Left lobe of liver (tissue), 2 donors: ENCODE data around the gene OPRM1. TPM values are rescaled to one million over a fixed set of nuclear protein-coding genes. Genes with fewer than 3 reads are reported as not detected.
"Not testable (repeated sequence)": the region's sequence is repeated elsewhere in the genome, so short reads cannot be mapped to it uniquely, and the experiment has no call there.

Source experiments
- ATAC-seq: fragments of 200-7000 bp; cut with Tn5 transposase; one replicate; pipeline ENCODE4 v1.9.1; 2020; ENCODE audit warnings: mild to moderate bottlenecking, moderate library complexity
- DNase-seq: peaks from one replicate; pipeline ENCODE4 v3.0.0-alpha.2; 2020; ENCODE audit warnings: low spot score
- total RNA-seq: library from RNA; stranded (reverse); gene quantifications from one replicate; pipeline ENCODE4 v1.2.1, GENCODE V29; 2021
- donor health status: DM: no; HTN: no; CAD: no; lungs with moderate emphysema.
- donor health status: DM: no; HTN: yes; CAD: no.

OPRM1 gene
- total RNA-seq, 1 donor from 2014 or later = not detected

DNA sequence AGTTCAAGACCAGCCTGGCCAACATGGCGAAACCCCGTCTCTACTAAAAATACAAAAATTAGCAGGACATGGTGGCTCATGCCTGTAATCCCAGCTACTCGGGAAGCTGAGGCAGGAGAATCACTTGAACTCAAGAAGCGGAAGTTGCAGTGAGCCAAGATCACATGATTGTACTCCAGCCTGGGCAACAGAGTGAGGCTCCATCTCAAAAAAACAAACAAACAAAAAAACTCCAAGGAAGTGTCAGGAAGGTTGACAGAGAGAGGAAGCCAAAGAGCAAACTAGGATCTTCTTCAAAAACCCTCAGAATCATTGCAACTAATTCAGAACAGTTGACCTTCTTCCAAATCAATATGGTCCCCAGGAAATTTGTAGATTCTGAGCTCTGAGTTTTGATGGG, 162.6 kb downstream of the OPRM1 start:
- not testable (repeated sequence) for ATAC-seq, DNase-seq

DNA sequence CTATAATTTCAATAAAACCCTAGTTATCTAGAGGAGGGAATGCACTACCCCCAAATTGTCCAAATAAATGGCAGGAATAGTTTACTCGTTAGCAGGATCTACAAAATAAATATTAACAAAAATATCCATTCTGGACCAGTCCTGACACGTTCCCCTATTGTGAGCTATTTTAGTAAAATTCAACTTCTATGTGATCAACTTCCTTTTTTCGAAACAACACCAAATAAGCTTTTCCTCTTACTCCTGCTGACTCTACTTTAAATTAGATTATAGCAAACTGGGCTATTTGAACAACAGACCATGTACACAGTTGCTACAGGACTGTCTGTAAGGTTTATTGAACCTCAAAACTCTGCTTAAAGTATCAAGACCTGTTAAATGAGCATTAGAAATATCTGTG, 163.3 kb downstream of the OPRM1 start:
- DNase-seq (no peak), ATAC-seq (no peak)

DNA sequence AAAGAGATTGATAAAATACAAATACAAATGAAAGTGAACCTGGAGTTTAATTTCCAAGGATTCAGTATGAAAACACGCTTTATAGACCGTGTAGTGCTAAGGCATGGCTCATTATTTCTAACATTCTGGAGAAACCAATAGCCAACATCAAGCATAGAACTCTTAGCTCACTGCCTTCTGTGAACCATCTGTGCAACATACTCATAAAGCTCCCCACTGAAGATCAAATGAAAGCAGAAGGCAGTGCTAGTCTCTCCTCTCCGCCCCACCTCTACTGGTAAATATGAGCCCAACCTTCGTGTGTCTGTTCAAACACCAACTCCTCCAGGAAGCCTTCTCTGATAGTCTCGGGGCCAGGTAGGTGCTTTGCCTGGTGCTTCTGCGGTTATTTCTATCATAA, 163.9 kb downstream of the OPRM1 start:
- ATAC-seq (no peak), DNase-seq (no peak)

DNA sequence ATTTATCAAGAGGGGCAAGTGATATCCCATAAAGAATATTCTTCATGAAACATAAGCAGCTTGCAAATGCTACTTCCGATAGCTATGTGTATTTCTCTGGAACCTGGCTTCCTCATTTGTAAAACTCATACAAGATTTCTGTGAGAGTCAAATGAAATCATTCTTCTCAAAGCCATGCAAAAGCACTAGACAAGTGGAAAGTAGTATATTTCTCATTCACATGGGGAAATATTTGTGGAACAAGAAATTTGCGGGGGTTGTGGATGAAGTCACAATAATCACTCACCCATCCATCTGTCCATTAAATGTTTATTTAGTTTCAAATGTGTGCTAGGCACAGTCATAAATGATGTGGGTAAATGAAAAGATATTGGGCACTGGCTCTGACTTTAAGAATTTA, 167.1 kb downstream of the OPRM1 start:
- no peak for DNase-seq
- ATAC-seq = no peak

DNA sequence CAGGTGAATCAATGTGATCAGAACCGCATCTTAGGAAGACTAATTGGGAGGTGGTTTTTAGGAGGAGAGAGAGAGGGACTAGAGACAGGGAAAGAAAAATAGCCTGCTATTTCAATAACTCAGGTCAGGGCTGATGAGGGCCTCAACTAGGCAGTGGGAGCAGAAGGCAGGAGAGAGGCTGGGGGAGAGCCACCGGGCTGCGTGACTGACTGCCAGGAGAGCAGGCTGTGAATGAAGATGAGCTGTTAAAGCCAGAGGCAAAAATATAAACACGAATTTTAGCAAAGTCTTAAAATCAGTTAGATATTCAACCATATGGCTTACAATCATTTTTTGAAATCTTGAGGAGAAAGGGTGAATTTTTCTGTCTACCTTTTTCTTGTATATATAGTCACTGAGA, 168.0 kb downstream of the OPRM1 start:
- DNase-seq (no peak), ATAC-seq (no peak)

DNA sequence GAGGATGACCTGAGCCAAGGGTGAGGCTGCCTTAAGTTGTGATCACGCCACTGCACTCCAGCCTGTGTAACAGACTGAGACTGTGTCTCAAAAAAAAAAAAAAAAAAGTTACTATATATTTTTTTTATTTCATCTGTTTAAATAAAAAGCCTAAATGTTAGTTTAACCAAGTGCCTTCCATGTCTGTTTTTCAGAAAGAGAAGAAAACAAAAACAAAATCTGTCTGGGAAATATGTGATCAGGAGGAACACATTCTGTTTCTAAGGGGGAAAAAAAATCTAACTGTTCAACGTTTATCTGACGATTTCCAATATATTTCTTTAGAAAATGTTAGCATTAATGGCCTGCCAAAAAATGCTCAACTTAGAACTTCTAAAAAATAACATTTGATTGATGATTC, 170.5 kb downstream of the OPRM1 start:
- DNase-seq (no peak), ATAC-seq (no peak)

DNA sequence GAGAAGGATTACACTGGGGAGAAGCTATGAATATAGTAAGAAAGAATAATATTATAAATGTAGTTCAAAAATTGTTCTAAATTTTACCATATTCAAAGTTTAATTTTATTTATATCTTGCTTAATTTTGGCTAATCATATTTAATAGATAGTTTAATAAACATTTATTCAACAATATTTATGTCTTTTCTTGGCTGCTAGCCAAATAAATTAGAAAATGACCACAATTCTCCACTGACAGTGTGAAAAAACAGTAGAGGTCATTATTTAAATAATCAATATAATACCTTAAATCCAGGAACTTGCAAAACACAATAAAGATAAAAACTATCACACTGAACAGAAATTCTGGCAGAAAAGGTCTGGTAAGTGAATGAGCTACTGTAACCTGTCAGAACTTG, 171.6 kb downstream of the OPRM1 start:
- no peak for DNase-seq
- ATAC-seq = no peak

DNA sequence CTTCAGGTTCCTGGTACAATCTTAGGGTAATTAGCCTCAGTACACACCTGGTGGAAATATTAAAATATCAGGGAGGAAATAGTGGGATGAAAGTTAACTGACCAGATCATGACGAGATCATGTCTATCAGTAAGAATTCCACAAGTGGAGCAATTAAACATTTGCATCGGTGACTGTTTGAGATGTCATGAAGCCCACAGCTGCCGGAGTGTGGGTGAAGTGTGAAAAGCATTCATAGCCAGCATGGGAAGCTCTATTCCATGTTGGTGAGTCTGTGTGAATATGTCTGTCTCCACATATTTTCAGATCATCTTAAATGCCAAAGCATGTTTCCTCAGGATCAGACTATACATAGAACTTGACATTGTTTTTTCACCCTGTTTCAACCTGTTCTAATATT, 174.7 kb downstream of the OPRM1 start:
- ATAC-seq = no peak
- DNase-seq = no peak

DNA sequence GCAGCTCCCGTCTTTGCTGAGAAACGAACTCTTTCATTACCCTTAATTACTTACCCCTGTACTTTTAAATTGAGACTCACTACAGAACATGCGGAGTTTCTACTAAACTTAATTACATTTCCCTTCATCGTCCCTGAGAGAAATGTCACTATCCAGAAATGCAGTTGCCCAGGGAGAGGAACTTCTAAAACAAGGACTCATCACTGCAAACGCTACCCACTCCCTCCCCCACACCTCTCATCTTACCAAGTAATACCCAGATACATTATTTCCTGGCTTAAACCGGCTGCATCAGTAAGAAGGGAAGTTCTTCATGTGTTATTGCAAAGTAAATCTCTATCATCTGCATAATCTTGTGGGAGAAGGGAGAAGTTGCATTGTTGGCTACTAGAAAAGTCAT, 179.3 kb downstream of the OPRM1 start:
- DNase-seq (no peak), ATAC-seq (peak; percentile 38)

DNA sequence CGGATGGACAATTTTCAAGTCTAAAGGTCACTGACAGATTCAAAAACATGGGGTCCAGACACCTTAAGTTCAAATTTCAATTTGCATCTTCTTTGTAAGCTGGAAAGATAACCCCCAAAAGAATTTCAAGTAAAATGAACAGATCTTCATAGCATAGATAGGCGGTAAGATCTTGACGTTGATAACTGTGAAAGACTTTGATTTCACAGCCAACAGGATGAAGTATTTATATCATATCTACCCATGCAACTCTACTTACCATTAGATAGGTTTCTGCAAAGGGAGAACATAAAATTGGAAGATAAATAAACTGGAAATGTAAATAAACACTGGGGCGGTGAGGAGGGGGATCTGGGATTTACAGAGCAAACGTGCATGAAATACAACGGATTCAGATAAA, 179.7 kb downstream of the OPRM1 start:
- no peak for ATAC-seq
- DNase-seq = no peak

DNA sequence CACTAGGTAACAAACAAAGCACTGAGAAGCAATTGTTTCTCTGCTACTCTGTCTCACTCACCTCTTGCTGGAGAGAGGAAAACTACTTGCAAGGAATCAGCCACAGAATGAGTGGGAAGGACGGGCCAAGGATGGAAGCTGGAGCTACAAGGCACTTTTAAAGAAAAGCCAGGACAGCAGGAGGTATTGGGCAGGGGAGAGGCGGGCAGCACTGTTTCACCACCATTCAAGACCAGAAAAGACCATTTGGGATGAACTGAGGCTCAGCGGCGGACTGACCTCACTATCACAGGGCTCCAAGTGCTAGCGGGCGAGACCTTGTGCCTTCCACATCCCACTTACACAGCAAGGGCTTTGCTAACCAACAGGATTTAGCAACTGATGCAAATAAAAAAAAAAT, 180.2 kb downstream of the OPRM1 start:
- ATAC-seq (no peak), DNase-seq (no peak)

DNA sequence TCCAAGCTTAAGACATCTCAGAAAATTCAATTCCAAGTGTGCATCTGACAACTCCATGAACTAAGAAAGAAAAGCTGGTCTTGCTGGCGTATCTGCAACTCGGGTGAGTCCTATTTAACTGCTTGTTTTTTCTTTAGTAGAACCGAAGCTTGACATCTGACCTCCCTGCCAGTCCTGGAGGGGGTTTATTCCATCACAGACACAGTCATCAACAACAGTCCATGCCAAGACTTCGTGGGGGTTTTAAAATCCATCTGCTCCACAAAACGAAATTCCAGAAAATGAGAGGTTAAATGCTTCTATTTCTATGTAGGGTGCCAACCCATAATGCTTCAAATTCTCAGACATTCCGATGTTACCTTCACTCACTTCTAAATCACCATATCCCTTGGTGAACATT, 183.7 kb downstream of the OPRM1 start:
- no peak for ATAC-seq
- no peak for DNase-seq

DNA sequence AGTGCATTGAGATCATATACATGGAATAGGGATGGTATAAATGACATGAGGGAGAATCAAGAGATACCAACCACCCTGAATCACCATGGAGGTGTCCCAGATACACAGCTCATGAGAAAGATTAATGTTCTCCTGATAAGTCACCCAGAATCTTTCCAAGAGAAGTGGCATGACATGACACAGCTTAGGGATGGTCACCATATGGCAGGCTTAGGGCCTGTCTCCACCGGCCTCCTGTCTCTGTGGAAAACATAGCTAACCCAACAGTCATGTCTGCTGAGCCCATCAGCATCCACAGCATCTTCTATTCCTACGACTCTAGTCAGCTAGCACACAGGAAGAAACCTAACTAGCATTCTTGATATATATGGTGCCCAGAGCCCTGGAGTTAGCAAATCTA, 184.3 kb downstream of the OPRM1 start:
- DNase-seq = no peak
- ATAC-seq = no peak

DNA sequence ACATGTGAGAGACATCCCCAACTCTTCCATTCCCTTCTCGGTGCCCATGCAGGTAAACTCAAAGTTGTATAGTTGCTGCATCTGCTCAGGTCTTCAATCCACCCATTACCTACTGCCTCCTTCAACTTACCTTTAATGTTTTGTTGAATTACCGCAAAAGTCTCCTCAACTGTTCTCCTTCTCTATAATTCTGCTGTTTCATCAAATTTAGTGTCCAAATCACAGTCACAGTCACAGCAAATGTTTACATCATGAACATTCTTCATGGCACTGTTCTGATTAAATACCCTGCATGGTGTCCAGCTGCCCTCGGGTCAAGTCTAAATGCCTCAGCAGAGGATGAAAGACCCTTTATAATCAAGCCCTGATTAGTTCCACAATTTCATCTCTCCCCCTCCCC, 187.4 kb downstream of the OPRM1 start:
- ATAC-seq (no peak), DNase-seq (no peak)

DNA sequence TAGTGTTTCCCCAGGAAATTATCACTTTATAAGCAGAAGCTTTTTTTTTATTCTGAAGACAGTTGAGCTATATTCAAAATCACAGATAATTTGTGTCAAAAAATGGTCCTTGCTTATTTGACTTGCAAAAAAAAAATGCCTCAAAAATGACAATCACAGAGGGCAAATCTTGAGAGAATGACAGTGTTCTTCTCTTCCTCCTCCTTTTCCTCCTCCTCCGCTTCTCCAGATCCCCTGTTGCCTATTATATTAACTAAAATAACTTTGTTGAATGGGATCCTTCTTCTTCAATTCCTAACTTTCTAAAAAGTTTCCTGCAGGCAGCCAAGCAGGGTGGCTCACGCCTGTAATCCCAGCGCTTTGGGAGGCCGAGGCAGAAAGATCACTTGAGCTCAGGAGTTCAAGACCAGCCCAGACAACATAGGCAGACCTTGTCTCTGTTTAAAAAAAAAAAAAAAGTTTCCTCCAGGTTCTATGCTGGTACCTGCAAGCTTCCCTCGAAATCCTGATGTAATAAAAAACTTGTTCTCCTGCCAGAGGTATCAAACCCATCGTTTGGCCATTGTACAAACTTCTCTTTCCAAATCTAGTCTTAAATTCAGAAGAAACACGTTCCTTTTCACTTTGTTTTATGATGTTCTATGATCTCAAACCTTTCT, 189.0 kb downstream of the OPRM1 start:
- ATAC-seq (no peak), DNase-seq (no peak)

DNA sequence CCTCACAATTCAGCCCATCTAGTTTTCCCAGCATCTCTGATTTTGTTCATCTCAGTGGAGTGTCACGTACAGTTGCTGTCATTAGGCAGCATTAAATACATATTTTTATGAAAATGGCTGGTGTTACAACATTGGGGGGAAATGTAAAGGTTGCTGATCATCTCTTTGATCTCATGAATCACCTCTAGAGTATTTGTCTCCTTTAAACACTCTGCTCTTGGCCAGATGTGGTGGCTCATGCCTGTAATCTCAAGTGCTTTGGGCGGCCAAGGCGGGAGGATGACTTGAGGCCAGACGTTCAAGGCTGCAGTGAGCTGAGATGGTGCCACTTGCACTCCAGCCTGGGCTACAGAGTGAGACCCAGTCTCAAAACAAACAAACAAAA, 189.5 kb downstream of the OPRM1 start:
- no peak for DNase-seq
- ATAC-seq = no peak

DNA sequence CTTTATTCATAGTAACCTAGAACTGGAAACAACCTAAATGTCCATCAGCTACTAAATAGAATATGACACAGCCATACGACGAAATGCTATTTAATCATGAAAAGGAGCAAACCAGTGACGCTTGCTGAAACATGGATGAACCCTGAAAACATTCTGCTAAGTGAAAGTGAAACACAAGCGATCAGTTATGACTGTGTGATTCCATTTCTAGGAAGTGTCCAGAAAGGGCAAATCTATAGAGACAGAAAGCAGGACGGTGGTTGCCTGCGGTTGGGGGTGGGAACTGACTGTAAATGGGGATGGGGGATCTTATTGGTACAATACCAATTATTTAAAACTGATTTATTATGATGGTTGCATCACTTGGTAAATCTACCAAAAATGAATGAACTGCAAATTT, 190.7 kb downstream of the OPRM1 start:
- DNase-seq (no peak), ATAC-seq (peak; percentile 42)

DNA sequence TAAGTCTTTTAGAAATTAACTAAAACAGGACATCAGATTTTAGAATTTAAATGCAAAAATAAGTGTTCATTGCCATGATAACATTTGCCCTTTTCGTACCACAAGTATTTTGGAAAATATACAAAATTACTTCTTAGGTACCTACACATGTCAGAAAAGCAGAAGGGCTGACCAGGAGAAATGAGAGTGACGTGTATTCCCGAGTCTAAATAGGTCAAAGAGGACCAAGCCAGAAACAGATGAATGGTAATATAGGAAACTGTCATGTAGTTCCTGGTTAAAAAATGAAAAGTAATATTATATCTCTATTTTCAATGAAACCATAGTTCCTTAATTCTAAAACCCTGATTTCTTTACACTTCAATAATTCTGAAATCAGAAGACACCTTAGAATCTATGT, 191.4 kb downstream of the OPRM1 start:
- DNase-seq (no peak), ATAC-seq (no peak)

DNA sequence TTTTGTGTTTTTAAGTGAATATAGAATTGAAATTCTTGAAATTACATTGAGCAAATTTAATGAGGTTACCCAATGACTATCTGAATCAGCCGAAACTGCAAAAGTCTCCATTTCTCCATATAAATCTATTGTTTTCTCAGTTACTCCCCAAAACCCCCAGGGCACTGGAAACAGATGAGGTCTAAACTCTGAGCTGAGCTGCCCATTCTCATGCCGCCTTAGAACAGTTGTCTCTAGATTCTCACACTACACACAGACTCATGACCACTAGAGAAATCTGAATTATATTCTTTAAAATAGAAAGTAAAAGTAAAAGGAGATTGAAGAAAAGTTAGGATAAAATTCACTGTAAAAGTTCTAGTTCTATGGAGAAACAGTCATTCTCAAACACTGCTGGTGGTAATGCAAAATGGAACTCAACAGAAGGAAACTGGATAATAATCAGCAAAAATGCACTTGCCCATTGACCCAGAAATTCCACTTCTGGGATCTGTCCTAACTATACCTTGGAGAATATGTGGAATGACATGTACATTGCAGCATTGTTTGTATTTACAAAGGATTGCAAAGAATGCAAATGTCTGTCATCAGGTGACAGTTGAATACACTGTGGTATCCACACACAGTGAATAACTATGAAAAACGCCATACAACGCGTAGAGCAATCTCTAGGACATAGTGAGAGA, 192.0 kb downstream of the OPRM1 start:
- ATAC-seq = no peak

DNA sequence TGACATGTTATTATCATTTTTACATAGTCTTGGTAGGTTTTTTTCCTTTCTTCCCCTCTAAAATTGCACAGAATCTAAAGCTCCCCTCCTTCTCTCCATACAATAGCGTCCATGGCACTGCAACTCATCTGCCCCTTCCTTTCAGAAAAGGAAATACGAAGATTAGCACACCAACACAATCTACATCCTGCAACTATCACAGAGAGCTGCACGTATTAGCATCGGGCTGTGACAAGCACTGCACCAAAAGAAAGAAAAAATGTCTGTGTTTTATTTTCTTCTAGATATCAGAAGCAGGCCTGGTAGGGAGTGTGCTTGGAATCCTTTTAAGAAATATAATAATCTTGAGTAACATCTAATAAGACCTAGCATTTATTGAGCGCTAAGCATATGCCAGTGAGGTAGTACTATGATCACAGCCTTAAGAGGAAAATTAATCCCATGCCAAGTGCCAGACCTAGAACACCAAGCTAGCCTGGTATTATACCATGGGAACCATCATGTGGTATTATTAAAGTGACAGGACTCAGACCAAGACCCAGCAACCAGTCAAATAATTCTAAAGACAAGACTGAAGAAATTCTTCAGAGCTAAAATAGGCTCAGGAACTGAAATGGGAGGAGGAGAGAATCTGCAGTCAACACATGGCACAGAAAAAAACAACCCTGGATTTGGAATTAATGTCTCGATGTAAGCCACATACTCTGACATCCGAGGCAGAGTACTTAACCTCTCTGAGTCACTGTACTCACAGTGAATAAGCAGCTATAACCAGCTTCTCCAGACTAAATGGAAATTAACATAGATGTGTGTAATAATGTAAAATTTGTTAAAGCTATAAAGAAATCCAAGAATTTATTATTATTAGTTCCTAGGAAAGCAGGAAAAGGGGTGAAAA, 193.2 kb downstream of the OPRM1 start:
- ATAC-seq (no peak), DNase-seq (no peak)

More for the DNA sequence above, 192.0 kb downstream of the OPRM1 start:
- DNase-seq = no peak

DNA sequence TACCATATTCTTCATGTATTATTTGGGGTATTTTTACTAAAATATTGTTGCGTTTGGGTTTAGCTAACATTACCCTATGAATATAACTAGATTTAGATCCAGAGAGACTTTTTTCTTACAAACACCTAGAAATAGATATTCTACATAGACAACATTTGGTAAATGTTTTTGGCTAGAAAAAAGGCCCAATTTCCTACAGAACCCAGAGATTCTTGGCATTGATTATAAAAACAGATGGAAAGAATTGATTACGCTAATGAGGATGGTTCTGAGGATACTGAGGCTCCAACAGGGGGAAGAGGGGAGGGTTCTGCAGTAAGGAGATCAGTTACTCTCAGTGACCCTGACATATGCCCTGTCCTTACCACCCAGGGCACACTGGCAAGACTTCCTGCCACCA, 194.3 kb downstream of the OPRM1 start:
- no peak for DNase-seq
- ATAC-seq = no peak
